LNCAP (cell line): ENCODE results near the gene EFCC1.

Experiments used
- CTCF ChIP-seq: fragments of 450-650 bp; IDR thresholded peaks from 2 replicates; pipeline ENCODE4 v1.5.1; 2017; ENCODE audit warnings: mild to moderate bottlenecking

Gene EFCC1

GRCh38 chr3:129063091-129063640 lies 62.1 kb downstream of the EFCC1 start:
- TF ChIP-seq CTCF, result no peak

DNA sequence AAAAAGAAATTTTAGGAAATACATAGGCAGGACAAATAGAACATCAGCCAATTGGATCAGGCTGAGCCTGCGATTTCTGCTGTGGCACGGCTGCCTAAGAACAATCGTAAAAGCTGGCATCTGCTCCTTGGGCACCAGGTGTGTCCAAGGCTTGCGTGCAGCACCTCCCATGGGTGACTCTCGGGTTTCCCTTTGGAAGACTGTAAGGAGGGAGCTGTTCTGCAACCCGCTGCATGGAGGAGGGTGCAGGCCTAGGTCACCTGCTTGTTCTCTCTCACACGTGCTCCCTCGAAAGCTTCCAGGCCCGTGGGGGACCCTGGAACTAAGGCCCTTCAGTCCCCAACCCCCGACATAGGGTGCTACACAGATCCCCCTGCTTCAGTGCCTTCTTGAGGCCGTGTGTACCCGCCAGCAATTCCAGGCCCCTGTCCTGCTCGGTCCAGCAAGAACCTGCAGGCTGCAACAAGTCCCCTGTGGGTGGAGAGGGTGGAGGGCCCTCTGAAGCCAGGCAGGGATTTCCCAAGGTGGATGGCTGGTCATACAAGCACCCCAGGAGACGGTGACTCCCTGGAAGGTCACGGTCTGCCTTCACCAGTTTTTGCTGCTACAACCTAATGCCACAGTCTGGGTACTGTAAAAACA lies 62.9 kb downstream of the EFCC1 start:
- no peak for TF ChIP-seq CTCF

DNA sequence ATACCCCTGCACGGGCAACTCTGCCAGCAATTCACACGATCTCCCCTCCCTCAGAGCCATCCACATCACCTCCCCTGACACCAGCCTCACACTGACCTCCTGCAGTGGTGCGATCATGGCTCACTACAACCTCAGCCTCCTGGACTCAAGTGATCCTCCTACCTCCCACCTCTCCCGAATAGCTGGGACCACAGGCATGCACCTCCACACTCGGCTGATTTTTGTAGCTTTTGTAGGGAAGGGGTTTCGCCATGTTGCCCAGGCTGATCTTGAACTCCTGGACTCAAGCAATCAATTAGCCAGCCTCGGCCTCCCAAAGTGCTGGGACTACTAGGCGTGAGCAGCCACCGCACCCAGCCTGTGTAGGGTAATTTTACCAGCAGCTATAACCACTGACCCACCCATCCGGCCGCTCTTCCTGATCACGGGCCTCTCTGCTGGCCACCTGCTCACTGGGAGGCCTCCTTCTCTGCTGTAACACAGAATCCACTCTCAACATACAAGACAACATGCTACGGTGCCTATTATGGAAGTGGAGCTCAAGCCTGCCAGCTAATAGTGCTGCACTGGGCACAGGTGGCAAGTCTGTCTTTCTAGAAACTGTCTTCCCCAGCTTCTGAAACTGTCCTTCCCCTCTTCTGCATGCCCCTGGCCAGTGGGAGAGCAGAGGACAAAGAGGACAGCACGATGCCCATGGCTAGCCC lies 64.1 kb downstream of the EFCC1 start:
- TF ChIP-seq CTCF, result no peak

GRCh38 chr3:129065720-129066073 lies 64.6 kb downstream of the EFCC1 start:
- no peak for TF ChIP-seq CTCF

GRCh38 chr3:129068291-129068886 lies 67.3 kb downstream of the EFCC1 start:
- TF ChIP-seq CTCF, result no peak

- no peak for TF ChIP-seq CTCF
These were observed 69.2 kb downstream of the EFCC1 start for GRCh38 chr3:129070086-129070885.

- TF ChIP-seq CTCF, result no peak
These were observed 76.1 kb downstream of the EFCC1 start for GRCh38 chr3:129077222-129077621.
